Testis (tissue), 3 donors: ENCODE results near the gene TTYH2. TPM values are rescaled to one million over a fixed set of nuclear protein-coding genes. Genes with fewer than 3 reads are reported as not detected.

Source experiments
- DNase-seq: peaks from one replicate; pipeline ENCODE4 v3.0.0-alpha.2; 2019
- H3K27ac ChIP-seq, 2 donors: fragments of 200-600 bp; sonication (generic); one replicate each; pipeline ENCODE4 v1.5.1; 2019
- H3K27me3 ChIP-seq: fragments of 200-600 bp; sonication (generic); one replicate; pipeline ENCODE4 v1.5.1; 2019
- H3K36me3 ChIP-seq: fragments of 200-600 bp; sonication (generic); one replicate; pipeline ENCODE4 v1.5.1; 2017; ENCODE audit warnings: low read depth; ENCODE audit errors: missing control alignments
- H3K4me1 ChIP-seq: fragments of 200-600 bp; sonication (generic); one replicate; pipeline ENCODE4 v1.5.1; 2019
- H3K4me3 ChIP-seq, 2 donors: fragments of 200-600 bp; sonication (generic); one replicate each; pipeline ENCODE4 v1.5.1; 2017 to 2019
- H3K9me3 ChIP-seq: fragments of 200-600 bp; sonication (generic); one replicate; pipeline ENCODE4 v1.5.1; 2017
- POLR2A ChIP-seq: fragments of 450-650 bp; IDR thresholded peaks from one replicate; pipeline ENCODE4 v1.6.1; 2017; ENCODE audit warnings: antibody characterized with exemption, mild to moderate bottlenecking, moderate library complexity
- WGBS, 2 donors: methylation state at CpG; one replicate each; pipeline ENCODE4 v1.1.5; 2018; 5-methylcytosine and 5-hydroxymethylcytosine counted together
- intact Hi-C: fragments of 100-400 bp; cut with DNase I; formaldehyde crosslinking; loops from one replicate; pipeline ENCODE4 v1.15.1; 2023; ENCODE audit warnings: low total_unique reads
- polyA plus RNA-seq: library from polyadenylated mRNA; stranded (reverse); fragments of 350-450 nt; fragmentation: Illumina TruSeq; extraction: RNeasy Lipid Tissue Mini Kit (QIAGEN cat#74804); gene quantifications from one replicate; pipeline ENCODE4 v1.2.3, GENCODE V29; 2014; ENCODE audit warnings: low read depth, low replicate concordance; ENCODE audit not compliant: insufficient read depth
- total RNA-seq, 2 donors: library from RNA; depleted of rRNA; stranded (reverse); fragments of >200 nt; gene quantifications; one replicate each; pipeline ENCODE4 v1.2.3, GENCODE V29; 2016
- TF ChIP-seq, protein P1 (sequence below), 3 experiments: fragments of 450-650 bp in 2 of 3; fragments of 200-600 bp in 1 of 3; sonication (generic) in 1 of 3; IDR thresholded peaks; one replicate each; pipeline ENCODE4 v1.5.1; 2016 to 2019; ENCODE audit warnings: antibody characterized with exemption in 3 of 3, mild to moderate bottlenecking in 2 of 3, moderate library complexity in 1 of 3

TTYH2 gene
- total and polyA plus RNA-seq, 3 donors from 2014 or later = 52.7 to 73.5 (median 69.7) TPM

DNA sequence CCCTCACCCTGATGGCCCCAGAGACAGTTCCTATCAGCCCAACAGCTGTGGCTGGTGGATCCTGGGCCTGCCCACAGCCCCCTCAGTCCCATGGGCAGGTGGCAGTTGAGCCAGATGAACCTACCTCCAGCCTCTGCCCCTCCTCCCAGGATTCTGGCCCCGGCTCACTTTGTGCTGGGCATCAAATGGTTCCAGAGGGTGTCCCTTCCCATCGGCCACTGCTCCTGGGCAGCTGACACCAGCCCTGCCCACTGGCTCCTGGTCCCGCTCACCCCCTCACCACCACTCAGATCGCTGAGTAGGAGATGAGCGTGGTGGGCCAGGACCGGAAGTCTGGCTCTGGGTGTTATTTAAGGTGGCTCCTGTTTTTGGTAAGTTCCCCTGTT lies 2.0 kb downstream of the TTYH2 start:
- H3K4me1 ChIP-seq = peaks cover 37% of the 10 kb centered on the region
- intact Hi-C loops = no loop called here
- no peaks in the 10 kb centered on the region for H3K27me3 ChIP-seq
- no peak for TF ChIP-seq POLR2A
- no peaks in the 10 kb centered on the region for H3K36me3 ChIP-seq
- no peak overlapping the region for H3K27ac ChIP-seq
- H3K9me3 ChIP-seq = no peaks in the 10 kb centered on the region
- 68% methylated on average over 6 of the region's 6 CpGs; no CpG with 5 or more reads in 1 of the 2 donors for WGBS, 2 donors
- no peak overlapping the region for H3K4me3 ChIP-seq
- no peak for DNase-seq

DNA sequence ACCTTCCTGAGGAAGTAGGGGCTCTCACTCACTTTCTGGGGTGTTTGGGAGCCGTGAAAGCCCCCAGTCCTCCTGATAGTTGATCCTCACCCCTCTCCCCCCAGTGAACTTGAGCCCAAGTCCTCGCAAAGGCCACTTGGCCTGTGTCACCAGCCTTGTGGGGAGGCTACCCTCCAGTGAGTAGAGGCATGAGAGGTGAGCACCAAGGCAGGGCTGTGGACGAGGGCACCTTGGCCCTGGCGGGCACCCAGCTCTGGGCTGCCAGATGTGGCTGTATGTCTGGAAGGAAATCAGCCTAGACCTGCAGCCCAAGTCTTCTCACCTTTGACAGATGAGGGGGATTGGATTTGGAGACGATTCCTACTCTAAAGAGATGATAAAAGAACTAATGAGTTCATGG lies 3.1 kb downstream of the TTYH2 start:
- Histone ChIP-seq H3K4me3 (no peak overlapping the region), H3K36me3 (no peaks in the 10 kb centered on the region), H3K27ac (no peak overlapping the region), H3K9me3 (no peaks in the 10 kb centered on the region), H3K27me3 (no peaks in the 10 kb centered on the region), H3K4me1 (peaks cover 30% of the 10 kb centered on the region)
- 82 to 91% methylated on average over 4 to 5 of the region's 5 CpGs for WGBS, 2 donors
- no peak for DNase-seq
- intact Hi-C loops = no loop called here
- TF ChIP-seq, protein P1, sequence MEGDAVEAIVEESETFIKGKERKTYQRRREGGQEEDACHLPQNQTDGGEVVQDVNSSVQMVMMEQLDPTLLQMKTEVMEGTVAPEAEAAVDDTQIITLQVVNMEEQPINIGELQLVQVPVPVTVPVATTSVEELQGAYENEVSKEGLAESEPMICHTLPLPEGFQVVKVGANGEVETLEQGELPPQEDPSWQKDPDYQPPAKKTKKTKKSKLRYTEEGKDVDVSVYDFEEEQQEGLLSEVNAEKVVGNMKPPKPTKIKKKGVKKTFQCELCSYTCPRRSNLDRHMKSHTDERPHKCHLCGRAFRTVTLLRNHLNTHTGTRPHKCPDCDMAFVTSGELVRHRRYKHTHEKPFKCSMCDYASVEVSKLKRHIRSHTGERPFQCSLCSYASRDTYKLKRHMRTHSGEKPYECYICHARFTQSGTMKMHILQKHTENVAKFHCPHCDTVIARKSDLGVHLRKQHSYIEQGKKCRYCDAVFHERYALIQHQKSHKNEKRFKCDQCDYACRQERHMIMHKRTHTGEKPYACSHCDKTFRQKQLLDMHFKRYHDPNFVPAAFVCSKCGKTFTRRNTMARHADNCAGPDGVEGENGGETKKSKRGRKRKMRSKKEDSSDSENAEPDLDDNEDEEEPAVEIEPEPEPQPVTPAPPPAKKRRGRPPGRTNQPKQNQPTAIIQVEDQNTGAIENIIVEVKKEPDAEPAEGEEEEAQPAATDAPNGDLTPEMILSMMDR (IDR thresholded peaks at IDR 0.05) = no peak
- no peak for TF ChIP-seq POLR2A

DNA sequence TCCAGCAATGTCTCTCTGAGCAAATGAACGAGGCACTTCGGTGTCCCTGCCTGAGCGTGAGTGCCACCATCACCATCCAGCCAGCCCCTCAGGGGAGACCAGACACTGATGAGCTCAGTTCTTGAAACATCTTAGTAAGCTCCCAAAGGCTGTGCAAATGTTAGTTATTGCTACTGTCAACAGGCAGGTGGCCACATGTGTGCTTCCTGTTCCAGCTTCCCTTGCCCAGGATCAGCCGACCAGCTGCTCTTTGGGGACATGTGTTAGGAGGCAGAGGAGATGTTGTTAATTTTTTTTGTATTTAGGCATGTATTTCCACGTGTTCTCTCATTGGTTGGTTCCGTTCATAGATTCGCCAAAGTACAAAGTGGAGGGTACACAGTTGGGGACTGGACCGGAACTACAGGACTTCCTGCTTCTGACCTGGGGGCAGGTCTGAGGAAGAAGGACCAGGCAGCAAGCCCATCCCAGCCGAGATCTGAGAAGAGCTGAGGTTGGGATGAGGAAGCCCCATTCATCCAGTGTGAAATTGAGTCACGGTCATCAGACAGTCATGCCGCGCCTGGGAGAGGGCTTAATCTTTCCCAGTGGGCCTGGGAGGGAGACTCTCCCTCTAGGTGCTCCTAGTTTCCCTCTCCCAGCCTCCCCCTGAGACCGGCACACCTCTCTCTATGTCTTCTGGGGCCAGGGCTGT lies 3.8 kb downstream of the TTYH2 start:
- H3K4me3 ChIP-seq = no peak overlapping the region
- H3K27ac ChIP-seq = no peak overlapping the region
- peaks cover 24% of the 10 kb centered on the region for H3K4me1 ChIP-seq
- no peaks in the 10 kb centered on the region for H3K9me3 ChIP-seq
- 80 to 85% methylated on average over 10 to 13 of the region's 13 CpGs for WGBS, 2 donors
- intact Hi-C loops = no loop called here
- TF ChIP-seq, protein P1 (IDR thresholded peaks at IDR 0.05) = no peak
- no peak for TF ChIP-seq POLR2A
- no peaks in the 10 kb centered on the region for H3K27me3 ChIP-seq
- no peaks in the 10 kb centered on the region for H3K36me3 ChIP-seq
- no peak for DNase-seq

DNA sequence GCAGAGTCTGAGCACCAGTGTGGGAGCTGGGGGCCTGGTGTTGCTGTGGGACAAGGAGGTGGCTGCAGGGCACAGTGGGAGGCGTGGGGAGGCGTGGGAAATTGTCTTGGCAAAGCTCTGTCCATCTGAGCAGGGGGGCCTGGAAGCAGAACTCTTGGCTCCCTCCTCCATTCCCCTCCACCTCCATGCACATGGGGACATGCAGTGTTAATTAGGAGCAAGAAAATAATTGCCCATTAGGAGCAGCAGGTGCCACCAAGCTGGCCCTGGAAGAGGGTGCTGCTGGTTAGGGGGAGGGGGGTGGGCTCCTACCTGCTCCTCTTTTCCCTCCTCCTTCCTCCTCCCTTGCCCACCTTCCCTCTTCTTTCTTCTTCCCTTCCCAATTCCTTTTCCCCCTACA lies 4.5 kb downstream of the TTYH2 start:
- H3K4me3 ChIP-seq = no peak overlapping the region

DNA sequence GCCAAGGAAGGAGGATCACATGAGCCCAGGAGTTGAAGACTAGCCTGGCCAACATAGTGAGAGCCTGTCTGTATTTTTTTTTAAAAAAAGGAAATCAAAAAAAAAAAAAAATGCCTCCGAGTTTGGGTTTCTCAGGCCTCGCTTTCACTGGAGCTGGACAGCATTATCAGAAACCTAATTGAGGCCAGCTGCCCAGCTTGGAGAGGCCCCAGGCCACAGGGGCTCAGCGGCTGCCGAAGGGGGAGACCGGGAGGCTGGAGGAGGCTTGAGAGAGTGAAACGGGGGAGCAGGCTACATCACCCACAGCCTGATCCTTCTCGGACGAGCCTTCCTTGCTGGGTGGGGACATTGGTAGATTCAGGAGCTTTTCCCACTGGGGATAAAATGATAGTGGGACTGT lies 5.1 kb downstream of the TTYH2 start:
- no peaks in the 10 kb centered on the region for H3K27me3 ChIP-seq
- no peak overlapping the region for H3K27ac ChIP-seq
- intact Hi-C loops = no loop called here
- TF ChIP-seq POLR2A = no peak
- TF ChIP-seq, protein P1 (IDR thresholded peaks at IDR 0.05) = no peak
- no peaks in the 10 kb centered on the region for H3K9me3 ChIP-seq
- no peak overlapping the region for H3K4me3 ChIP-seq
- H3K4me1 ChIP-seq = peaks cover 19% of the 10 kb centered on the region
- no peaks in the 10 kb centered on the region for H3K36me3 ChIP-seq
- WGBS, 2 donors = 58 to 71% methylated on average over 8 of the region's 8 CpGs
- DNase-seq = no peak

More for the DNA sequence above, 4.5 kb downstream of the TTYH2 start:
- TF ChIP-seq, protein P1 (IDR thresholded peaks at IDR 0.05) = no peak
- no peak for TF ChIP-seq POLR2A
- H3K9me3 ChIP-seq = no peaks in the 10 kb centered on the region
- WGBS, 2 donors = 68 to 92% methylated on average over 2 of the region's 2 CpGs
- intact Hi-C loops = no loop called here
- no peaks in the 10 kb centered on the region for H3K27me3 ChIP-seq
- H3K36me3 ChIP-seq = no peaks in the 10 kb centered on the region
- DNase-seq = no peak
- H3K4me1 ChIP-seq = peaks cover 19% of the 10 kb centered on the region
- no peak overlapping the region for H3K27ac ChIP-seq
